ENCODE data around the gene CORO1C.

- TF ChIP-seq CTCF (IDR thresholded peaks at IDR 0.05; ENCODE audit: insufficient read depth, low read depth, low read length) (no peak), EZH2 (IDR thresholded peaks at IDR 0.05; ENCODE audit: insufficient read depth, low read length) (no peak)
These were observed 26.5 kb upstream of the CORO1C start for GRCh38 chr12:108757856-108758255.

Data from astrocyte (in vitro differentiated cells and primary cell).